ENCODE measurements around the gene NCAPD3.

- TF ChIP-seq GATA3 (IDR thresholded peaks at IDR 0.05; ENCODE audit: low read depth, low read length): no peak
- TF ChIP-seq GATA2 (IDR thresholded peaks at IDR 0.05; ENCODE audit: low read depth, low read length): no peak
Measured at GRCh38 chr11:134171951-134172350, 51.8 kb downstream of the NCAPD3 start.

All from SH-SY5Y (cell line).